Small intestine (tissue), 7 donors: ENCODE data around the gene PLEKHD1. TPM values are rescaled to one million over a fixed set of nuclear protein-coding genes. Genes with fewer than 3 reads are reported as not detected.

ENCODE experiments used
- DNase-seq, 2 donors: peaks; one replicate each; pipeline versions ENCODE4 v3.0.0 to v3.0.0-alpha.2; 2013
- FAIRE-seq: peaks from 2 replicates; lab custom pipeline; 2012; peaks lifted over from hg19 to GRCh38; lab: Jason Lieb, UNC
- H3K27ac ChIP-seq, 3 donors: one replicate each; pipeline ENCODE4 v1.5.1; 2013; ENCODE audit warnings: low read length in 2 of 3, mild to moderate bottlenecking in 2 of 3, control low read depth in 1 of 3, inconsistent platforms in 1 of 3, low read depth in 1 of 3, moderate library complexity in 1 of 3
- H3K27me3 ChIP-seq, 3 donors: one replicate each; pipeline ENCODE4 v1.6.1; 2013; ENCODE audit warnings: low read length in 3 of 3, inconsistent platforms in 1 of 3; ENCODE audit not compliant: control insufficient read depth in 3 of 3, insufficient read depth in 3 of 3
- H3K36me3 ChIP-seq, 3 donors: one replicate each; pipeline ENCODE4 v1.6.1; 2013; ENCODE audit warnings: low read length in 3 of 3, inconsistent platforms in 1 of 3, low read depth in 1 of 3, mild to moderate bottlenecking in 1 of 3, moderate library complexity in 1 of 3; ENCODE audit not compliant: control insufficient read depth in 3 of 3, insufficient read depth in 2 of 3
- H3K4me1 ChIP-seq, 3 donors: one replicate each; pipeline ENCODE4 v1.6.1; 2013; ENCODE audit warnings: low read length in 2 of 3, inconsistent platforms in 1 of 3, low read depth in 1 of 3, mild to moderate bottlenecking in 1 of 3, moderate library complexity in 1 of 3; ENCODE audit not compliant: control insufficient read depth in 3 of 3, insufficient read depth in 2 of 3
- H3K4me3 ChIP-seq, 3 donors: one replicate each; pipeline ENCODE4 v1.5.1; 2013; ENCODE audit warnings: low read length in 3 of 3, control low read depth in 1 of 3, inconsistent platforms in 1 of 3, low read depth in 1 of 3, mild to moderate bottlenecking in 1 of 3, moderate library complexity in 1 of 3
- H3K9me3 ChIP-seq, 2 donors: one replicate each; pipeline ENCODE4 v1.6.1; 2013; ENCODE audit warnings: low read depth in 1 of 2, low read length in 1 of 2; ENCODE audit not compliant: control insufficient read depth in 2 of 2, insufficient read depth in 1 of 2
- WGBS, 3 donors: extraction: QIAGEN DNeasy Blood & Tissue Kit; methylation state at CpG; one replicate each; pipeline ENCODE4 v1.1.7; 2013; 5-methylcytosine and 5-hydroxymethylcytosine counted together
- polyA plus RNA-seq, 4 donors: library from polyadenylated mRNA; stranded (reverse) in 3 of 4; unstranded in 1 of 4; fragments of 200-250 nt in 3 of 4; fragments of 120-200 nt in 1 of 4; gene quantifications; one replicate each; pipeline versions ENCODE4 v1.2.1 to v1.2.3, GENCODE V29; 2013
- donor health status: healthy with polysubstance abuse.
- donor health status: control.
- donor health status: control.
- donor health status: Bipolar disorder and iron deficiency.
- donor health status: healthy.

PLEKHD1 gene
- polyA plus RNA-seq, 4 donors = under 0.01 to 0.04 (median 0.03) TPM; not detected in 1

GRCh38 chr14:69485701-69486100 lies 1.2 kb downstream of the PLEKHD1 start:
- Histone ChIP-seq H3K4me1 (no peaks in the 10 kb centered on the region), H3K36me3 (no peaks in the 10 kb centered on the region), H3K27me3 (peaks cover 5 to 63% (median 16%) of the 10 kb centered on the region in 3 donors), H3K4me3 (no peak overlapping the region), H3K27ac (no peak overlapping the region), H3K9me3 (no peaks in the 10 kb centered on the region)
- FAIRE-seq (no peak), DNase-seq (no peak)
- 80 to 94% (median 85%) methylated on average over 6 of the region's 6 CpGs for WGBS, 3 donors

GRCh38 chr14:69487226-69487625 lies 2.7 kb downstream of the PLEKHD1 start:
- WGBS, 3 donors = 88 to 96% (median 89%) methylated on average over 4 of the region's 4 CpGs
- H3K36me3 ChIP-seq = no peaks in the 10 kb centered on the region
- DNase-seq (no peak), FAIRE-seq (no peak)
- peaks cover 5 to 62% (median 16%) of the 10 kb centered on the region in 3 donors for H3K27me3 ChIP-seq
- H3K4me1 ChIP-seq = no peaks in the 10 kb centered on the region
- H3K9me3 ChIP-seq = no peaks in the 10 kb centered on the region
- H3K4me3 ChIP-seq = no peak overlapping the region
- H3K27ac ChIP-seq = no peak overlapping the region

- 75 to 86% (median 82%) methylated on average over 4 of the region's 4 CpGs for WGBS, 3 donors
- no peak overlapping the region for H3K4me3 ChIP-seq
- no peak for DNase-seq
- peaks cover 5 to 62% (median 16%) of the 10 kb centered on the region in 3 donors for H3K27me3 ChIP-seq
- no peak overlapping the region for H3K27ac ChIP-seq
- H3K9me3 ChIP-seq = no peaks in the 10 kb centered on the region
- FAIRE-seq = no peak
- H3K36me3 ChIP-seq = no peaks in the 10 kb centered on the region
- H3K4me1 ChIP-seq = no peaks in the 10 kb centered on the region
These were observed 3.2 kb downstream of the PLEKHD1 start for GRCh38 chr14:69487771-69488170.

GRCh38 chr14:69489495-69489894 lies 5.0 kb downstream of the PLEKHD1 start:
- Histone ChIP-seq H3K27me3 (peaks cover 5 to 47% (median 10%) of the 10 kb centered on the region in 3 donors), H3K9me3 (no peaks in the 10 kb centered on the region), H3K36me3 (no peaks in the 10 kb centered on the region), H3K4me3 (no peak overlapping the region), H3K4me1 (no peaks in the 10 kb centered on the region), H3K27ac (no peak overlapping the region)
- FAIRE-seq (no peak), DNase-seq (no peak)

- no peaks in the 10 kb centered on the region for H3K4me1 ChIP-seq
- no peak overlapping the region for H3K27ac ChIP-seq
- H3K9me3 ChIP-seq = no peaks in the 10 kb centered on the region
- no peak for DNase-seq
- 77 to 82% (median 80%) methylated on average over 7 of the region's 7 CpGs for WGBS, 3 donors
- no peak overlapping the region for H3K4me3 ChIP-seq
- FAIRE-seq = no peak
- no peaks in the 10 kb centered on the region for H3K36me3 ChIP-seq
- H3K27me3 ChIP-seq = peaks cover 0 to 39% (median 4%) of the 10 kb centered on the region in 3 donors
These were observed 5.8 kb downstream of the PLEKHD1 start for GRCh38 chr14:69490219-69490918.

GRCh38 chr14:69491193-69491592 lies 6.7 kb downstream of the PLEKHD1 start:
- FAIRE-seq = no peak
- Histone ChIP-seq H3K4me3 (no peak overlapping the region), H3K36me3 (no peaks in the 10 kb centered on the region), H3K27me3 (peaks cover 0 to 30% (median 4%) of the 10 kb centered on the region in 3 donors), H3K4me1 (no peaks in the 10 kb centered on the region), H3K27ac (no peak overlapping the region), H3K9me3 (no peaks in the 10 kb centered on the region)
- no peak for DNase-seq
- WGBS, 3 donors = 64 to 81% (median 76%) methylated on average over 3 of the region's 3 CpGs

- FAIRE-seq = no peak
- no peak overlapping the region for H3K27ac ChIP-seq
- H3K4me1 ChIP-seq = no peaks in the 10 kb centered on the region
- no peak overlapping the region for H3K4me3 ChIP-seq
- no peak for DNase-seq
- 75 to 83% (median 78%) methylated on average over 4 of the region's 4 CpGs for WGBS, 3 donors
- peaks cover 0 to 18% (median 4%) of the 10 kb centered on the region in 3 donors for H3K27me3 ChIP-seq
- no peaks in the 10 kb centered on the region for H3K36me3 ChIP-seq
- no peaks in the 10 kb centered on the region for H3K9me3 ChIP-seq
These were observed 8.5 kb downstream of the PLEKHD1 start for GRCh38 chr14:69493038-69493437.

- Histone ChIP-seq H3K27ac (no peak overlapping the region), H3K4me3 (no peak overlapping the region), H3K4me1 (no peaks in the 10 kb centered on the region), H3K27me3 (peaks cover 0 to 11% (median 4%) of the 10 kb centered on the region in 3 donors), H3K36me3 (no peaks in the 10 kb centered on the region), H3K9me3 (no peaks in the 10 kb centered on the region)
- 47 to 54% (median 51%) methylated on average over 3 of the region's 3 CpGs for WGBS, 3 donors
- FAIRE-seq (no peak), DNase-seq (no peak)
These were observed 9.3 kb downstream of the PLEKHD1 start for GRCh38 chr14:69493791-69494190.
